HepG2 (cell line): ENCODE measurements around the gene TBC1D20. TPM values are rescaled to one million over a fixed set of nuclear protein-coding genes. Genes with fewer than 3 reads are reported as not detected.

Source experiments
- ADNP ChIP-seq: sonication (generic); formaldehyde crosslinking; IDR thresholded peaks from 2 replicates; pipeline ENCODE4 v1.4.0; 2020; ENCODE audit warnings: missing genetic modification reagents
- ATRX ChIP-seq: sonication (generic); formaldehyde crosslinking; IDR thresholded peaks from 2 replicates; pipeline ENCODE4 v1.4.0; 2020; ENCODE audit warnings: missing genetic modification reagents, borderline replicate concordance
- BRD4 ChIP-seq: sonication (generic); formaldehyde crosslinking; IDR thresholded peaks from 2 replicates; pipeline ENCODE4 v1.4.0; 2020; ENCODE audit warnings: missing genetic modification reagents
- DZIP1 ChIP-seq: sonication (generic); formaldehyde crosslinking; IDR thresholded peaks from 2 replicates; pipeline ENCODE4 v1.5.0; 2020; ENCODE audit warnings: mild to moderate bottlenecking, missing genetic modification reagents
- FOXO1 ChIP-seq: sonication (generic); formaldehyde crosslinking; IDR thresholded peaks from 2 replicates; pipeline ENCODE4 v1.4.0; 2020; ENCODE audit warnings: missing genetic modification reagents
- FOXP4 ChIP-seq: sonication (generic); formaldehyde crosslinking; IDR thresholded peaks from 2 replicates; pipeline ENCODE4 v1.4.0; 2020; ENCODE audit warnings: missing genetic modification reagents
- MAF1 ChIP-seq: sonication (generic); formaldehyde crosslinking; IDR thresholded peaks from 2 replicates; pipeline ENCODE4 v1.5.0; 2020; ENCODE audit warnings: missing genetic modification reagents, borderline replicate concordance
- MIER3 ChIP-seq: IDR thresholded peaks from 2 replicates; pipeline ENCODE4 v1.6.1; 2016; ENCODE audit warnings: missing compliant biosample characterization, borderline replicate concordance
- MIXL1 ChIP-seq: IDR thresholded peaks from 2 replicates; pipeline ENCODE4 v1.6.1; 2016
- SP140L ChIP-seq: sonication (generic); formaldehyde crosslinking; IDR thresholded peaks from 2 replicates; pipeline ENCODE4 v1.4.0; 2020; ENCODE audit warnings: missing genetic modification reagents, borderline replicate concordance
- TCF12 ChIP-seq, 2 experiments: fragments of 450-650 bp in 1 of 2; sonication (generic) in 1 of 2; formaldehyde crosslinking in 1 of 2; IDR thresholded peaks; 2 replicates each; pipeline versions ENCODE4 v1.6.1 to v1.8.0; 2017 to 2022; ENCODE audit warnings: antibody characterized with exemption in 1 of 2, mild to moderate bottlenecking in 1 of 2, missing genetic modification reagents in 1 of 2, moderate library complexity in 1 of 2
- XBP1 ChIP-seq: sonication (generic); formaldehyde crosslinking; IDR thresholded peaks from 2 replicates; pipeline ENCODE4 v1.5.0; 2020; ENCODE audit warnings: missing genetic modification reagents
- ZBTB34 ChIP-seq: sonication (generic); formaldehyde crosslinking; IDR thresholded peaks from 2 replicates; pipeline ENCODE4 v1.8.0; 2022; ENCODE audit warnings: mild to moderate bottlenecking, missing genetic modification reagents
- ZNF232 ChIP-seq: sonication (generic); formaldehyde crosslinking; IDR thresholded peaks from 2 replicates; pipeline ENCODE4 v1.4.0; 2020; ENCODE audit warnings: missing genetic modification reagents, borderline replicate concordance
- ZNF282 ChIP-seq: fragments of 450-650 bp; IDR thresholded peaks from 2 replicates; pipeline ENCODE4 v1.6.1; 2018; ENCODE audit not compliant: partially characterized antibody
- ZNF317 ChIP-seq: sonication (generic); formaldehyde crosslinking; IDR thresholded peaks from 2 replicates; pipeline ENCODE4 v1.5.0; 2020; ENCODE audit warnings: mild to moderate bottlenecking, missing genetic modification reagents
- ZNF569 ChIP-seq: sonication (generic); formaldehyde crosslinking; IDR thresholded peaks from 2 replicates; pipeline ENCODE4 v1.5.0; 2020; ENCODE audit warnings: mild to moderate bottlenecking, missing genetic modification reagents, moderate library complexity, borderline replicate concordance
- ZNF746 ChIP-seq: sonication (generic); formaldehyde crosslinking; IDR thresholded peaks from 2 replicates; pipeline ENCODE4 v1.8.0; 2022; ENCODE audit warnings: mild to moderate bottlenecking, missing genetic modification reagents
- ZNF780A ChIP-seq: sonication (generic); formaldehyde crosslinking; IDR thresholded peaks from 2 replicates; pipeline ENCODE4 v1.8.0; 2022; ENCODE audit warnings: mild to moderate bottlenecking, missing genetic modification reagents, moderate library complexity
- ZNF784 ChIP-seq: sonication (generic); formaldehyde crosslinking; IDR thresholded peaks from 2 replicates; pipeline ENCODE4 v1.5.1; 2020; ENCODE audit warnings: missing genetic modification reagents, mild to moderate bottlenecking, borderline replicate concordance
- ZNF883 ChIP-seq: sonication (generic); formaldehyde crosslinking; IDR thresholded peaks from 2 replicates; pipeline ENCODE4 v1.5.1; 2020; ENCODE audit warnings: mild to moderate bottlenecking, missing genetic modification reagents; ENCODE audit errors: not compliant biosample characterization
- polyA plus RNA-seq, 8 experiments: library from polyadenylated mRNA; depleted of rRNA in 3 of 8; stranded (reverse) in 7 of 8; unstranded in 1 of 8; fragments of >200 nt; fragmentation: Illumina TruSeq in 4 of 8; extraction: Trizol in 4 of 8; gene quantifications; 2 replicates each; pipeline versions ENCODE4 v1.2.1 to v1.2.3, GENCODE V29; 2011 to 2016; ENCODE audit warnings: low read depth in 4 of 8, missing spikeins in 1 of 8, mixed read lengths in 1 of 8; ENCODE audit not compliant: insufficient read depth in 1 of 8
- total RNA-seq, 5 experiments: library from RNA; depleted of rRNA; stranded (reverse); fragments of >200 nt; fragmentation: Illumina TruSeq; extraction: Trizol; gene quantifications; 2 replicates each; pipeline ENCODE4 v1.2.3, GENCODE V29; 2016; ENCODE audit warnings: low read depth in 1 of 5

The TBC1D20 gene
- total and polyA plus RNA-seq, 2 of the 13 experiments (the other 11 are each of a cell fraction or from before 2014, with no cell fraction given): 36.6 to 47.1 TPM

- TF ChIP-seq ATRX: no peak
- TF ChIP-seq FOXO1 (CRISPR knock-in tag): no peak
- no peak for TF ChIP-seq MAF1 (CRISPR knock-in tag)
- 0 out of 2 replicates have a peak, but pooled peaks have one; percentile 35 for TF ChIP-seq MIER3
- TF ChIP-seq DZIP1 (CRISPR knock-in tag): no peak
- TF ChIP-seq ADNP (CRISPR knock-in tag): no peak
- TF ChIP-seq ZNF232 (CRISPR knock-in tag): no peak
- peak; percentile 57; the same call in 1 of the 2 replicates for TF ChIP-seq MIXL1 (CRISPR knock-in tag)
- no peak for TF ChIP-seq TCF12 (IDR thresholded peaks at IDR 0.05)
- no peak for TF ChIP-seq TCF12 (CRISPR knock-in tag; IDR thresholded peaks at IDR 0.05)
- no peak for TF ChIP-seq ZNF784 (CRISPR knock-in tag)
- no peak for TF ChIP-seq ZNF746 (CRISPR knock-in tag)
- no peak for TF ChIP-seq ZNF883 (CRISPR knock-in tag)
- no peak for TF ChIP-seq ZNF780A
- no peak for TF ChIP-seq ZNF569 (CRISPR knock-in tag)
- peak; percentile 57; the same call in 1 of the 2 replicates for TF ChIP-seq FOXP4 (CRISPR knock-in tag)
- no peak for TF ChIP-seq SP140L
- no peak for TF ChIP-seq ZBTB34 (CRISPR knock-in tag)
- no peak for TF ChIP-seq XBP1
- peak; percentile 95 for TF ChIP-seq ZNF317 (CRISPR knock-in tag)
- TF ChIP-seq ZNF282: no peak
- TF ChIP-seq BRD4 (CRISPR knock-in tag): no peak
Observed at GRCh38 chr20:504632-505075, 42.3 kb upstream of the TBC1D20 start (continued).
